Adipocyte (in vitro differentiated cells): ENCODE results near the gene SIK1.
"Not testable (repeated sequence)": the region's sequence is repeated elsewhere in the genome, so short reads cannot be mapped to it uniquely, and the experiment has no call there.

Experiments used
- DNase-seq: peaks from one replicate; pipeline ENCODE4 v3.0.0-alpha.2; 2015; ENCODE audit warnings: low read depth
- H3K27me3 ChIP-seq: replicated peaks from 2 replicates; pipeline ENCODE4 v1.7.0; 2013; ENCODE audit warnings: mild to moderate bottlenecking, low read length, moderate library complexity; ENCODE audit not compliant: control insufficient read depth, insufficient read depth
- H3K36me3 ChIP-seq: 2 replicates; pipeline ENCODE4 v1.7.0; 2013; ENCODE audit warnings: low read length, mild to moderate bottlenecking, moderate library complexity; ENCODE audit not compliant: control insufficient read depth, insufficient read depth, severe bottlenecking
- H3K4me1 ChIP-seq: 2 replicates; pipeline ENCODE4 v1.7.0; 2013; ENCODE audit warnings: mild to moderate bottlenecking, low read length, moderate library complexity; ENCODE audit not compliant: control insufficient read depth, insufficient read depth
- H3K4me3 ChIP-seq: 2 replicates; pipeline ENCODE4 v1.7.0; 2013; ENCODE audit warnings: mild to moderate bottlenecking, low read length, moderate library complexity
- H3K9ac ChIP-seq: 2 replicates; pipeline ENCODE4 v1.7.0; 2013; ENCODE audit warnings: mild to moderate bottlenecking, low read length, moderate library complexity
- H3K9me3 ChIP-seq: 2 replicates; pipeline ENCODE4 v1.7.0; 2013; ENCODE audit warnings: mild to moderate bottlenecking, low read length, moderate library complexity; ENCODE audit not compliant: control insufficient read depth

SIK1 gene

GRCh38 chr21:43426404-43427241, at the start of gene SIK1:
TSS of gene SIK1 (minus strand) at chr21:43427131. CDS start at chr21:43426178, 953 bp downstream.
- DNase-seq, H3K9me3 ChIP-seq, H3K4me3 ChIP-seq, H3K36me3 ChIP-seq, H3K27me3 ChIP-seq, H3K9ac ChIP-seq, H3K4me1 ChIP-seq: not testable (repeated sequence)

DNA sequence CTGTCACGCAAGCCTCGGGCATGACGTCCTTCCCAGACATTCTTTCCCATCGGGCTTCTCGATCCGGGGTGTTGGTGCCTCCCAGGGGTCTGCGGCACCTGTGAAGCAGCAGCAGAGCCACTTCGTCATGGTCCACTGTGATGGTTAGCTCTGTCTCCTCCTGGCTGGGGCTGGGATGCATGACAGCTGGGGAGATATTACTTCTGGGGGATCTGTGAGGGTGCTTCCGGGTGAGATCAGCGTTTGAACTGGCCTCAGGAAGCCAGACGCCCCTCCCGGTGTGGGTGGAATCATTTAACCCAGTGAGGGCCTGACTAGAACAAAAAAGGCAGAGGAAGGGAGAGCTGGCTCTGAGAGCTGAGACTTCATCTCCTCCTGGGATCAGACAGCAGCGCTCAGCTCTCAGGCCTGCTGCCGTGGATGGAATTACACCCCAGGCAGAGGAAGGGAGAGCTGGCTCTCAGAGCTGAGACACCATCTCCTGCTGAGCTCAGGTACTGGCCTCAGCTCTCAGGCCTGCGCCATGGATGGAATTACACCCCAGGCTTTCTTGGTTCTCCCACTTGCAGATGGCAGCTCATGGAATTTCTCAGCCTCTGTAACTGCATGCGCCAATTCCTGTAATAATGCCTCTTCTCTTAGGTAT, 44.8 kb upstream of the SIK1 start:
- not testable (repeated sequence) for H3K27me3 ChIP-seq, DNase-seq, H3K9ac ChIP-seq, H3K36me3 ChIP-seq, H3K4me3 ChIP-seq, H3K4me1 ChIP-seq, H3K9me3 ChIP-seq

GRCh38 chr21:43469719-43470458, 43.0 kb upstream of the SIK1 start:
- H3K9ac ChIP-seq, H3K36me3 ChIP-seq, H3K4me3 ChIP-seq, H3K9me3 ChIP-seq, DNase-seq, H3K4me1 ChIP-seq, H3K27me3 ChIP-seq: not testable (repeated sequence)

GRCh38 chr21:43467785-43468184, 40.9 kb upstream of the SIK1 start:
- Histone ChIP-seq H3K9ac (no peak overlapping the region), H3K9me3 (no peaks in the 10 kb centered on the region), H3K4me1 (no peaks in the 10 kb centered on the region), H3K4me3 (no peak overlapping the region), H3K27me3 (no peaks in the 10 kb centered on the region), H3K36me3 (no peaks in the 10 kb centered on the region)
- DNase-seq = no peak

- H3K4me3 ChIP-seq, H3K27me3 ChIP-seq, DNase-seq, H3K4me1 ChIP-seq, H3K9ac ChIP-seq, H3K36me3 ChIP-seq, H3K9me3 ChIP-seq: not testable (repeated sequence)
Measured at GRCh38 chr21:43465159-43465558, 38.2 kb upstream of the SIK1 start.

DNA sequence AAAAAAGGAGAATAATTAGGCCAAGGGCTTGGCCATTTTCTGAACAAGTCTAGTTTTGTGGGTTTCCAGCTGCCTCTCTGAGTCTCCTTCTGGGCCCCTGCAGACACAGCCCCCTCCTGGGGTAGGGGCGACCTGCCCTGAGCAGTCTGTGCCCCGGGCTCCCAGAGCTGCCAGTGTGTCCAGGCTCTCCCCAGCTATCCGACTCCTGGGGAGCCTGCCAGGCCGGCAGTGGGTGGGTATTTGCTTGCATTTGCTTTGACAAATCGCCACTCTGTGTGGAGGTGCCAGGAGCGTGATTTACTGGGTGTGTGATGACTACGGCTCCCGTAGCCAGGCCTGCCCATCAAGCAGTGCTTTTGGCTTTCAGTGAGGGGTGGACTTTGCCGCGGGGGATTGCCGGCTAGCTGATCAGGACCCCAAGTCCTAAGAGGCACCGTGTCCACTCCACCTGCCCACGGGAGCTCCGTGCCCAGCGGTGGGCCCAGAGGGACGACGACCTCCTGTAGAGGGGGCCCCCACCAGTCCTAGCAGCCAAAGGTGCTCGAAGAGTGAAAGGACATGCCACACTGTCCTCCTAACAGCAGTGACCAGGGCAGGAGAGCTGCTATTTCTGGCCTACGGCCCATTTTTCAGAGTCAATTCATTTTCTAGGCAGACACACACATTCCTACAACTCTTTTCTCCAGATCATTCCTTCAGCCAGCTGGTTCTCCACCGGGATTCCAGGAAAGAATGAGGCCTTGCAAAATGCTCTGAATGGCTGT, 36.7 kb upstream of the SIK1 start:
- not testable (repeated sequence) for H3K36me3 ChIP-seq, DNase-seq, H3K27me3 ChIP-seq, H3K4me1 ChIP-seq, H3K9ac ChIP-seq, H3K9me3 ChIP-seq, H3K4me3 ChIP-seq

GRCh38 chr21:43462932-43463331, 36.0 kb upstream of the SIK1 start:
- not testable (repeated sequence) for H3K9ac ChIP-seq, H3K36me3 ChIP-seq, H3K4me1 ChIP-seq, H3K27me3 ChIP-seq, H3K4me3 ChIP-seq, H3K9me3 ChIP-seq, DNase-seq

DNA sequence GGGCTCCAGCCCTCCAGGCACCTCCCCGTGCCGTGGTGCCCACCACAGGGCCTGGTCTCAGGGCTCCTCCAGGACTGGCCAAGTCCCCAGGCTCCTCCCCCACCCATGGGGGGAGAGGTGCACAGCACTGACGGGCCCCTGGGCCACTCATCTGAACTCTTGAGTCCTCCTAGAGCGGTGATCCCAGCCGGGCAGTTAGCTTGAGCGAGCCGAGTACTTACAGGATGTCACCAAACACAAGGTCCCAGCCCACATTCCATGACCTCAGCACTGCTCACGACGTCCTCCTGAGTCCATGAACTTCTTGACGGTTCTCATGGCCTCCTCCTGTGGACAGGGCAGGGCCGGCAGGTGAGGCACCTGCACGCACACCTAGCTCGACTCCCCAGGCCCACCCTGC, 33.5 kb upstream of the SIK1 start:
- not testable (repeated sequence) for H3K36me3 ChIP-seq, H3K27me3 ChIP-seq, H3K4me3 ChIP-seq, H3K4me1 ChIP-seq, H3K9me3 ChIP-seq, DNase-seq, H3K9ac ChIP-seq

DNA sequence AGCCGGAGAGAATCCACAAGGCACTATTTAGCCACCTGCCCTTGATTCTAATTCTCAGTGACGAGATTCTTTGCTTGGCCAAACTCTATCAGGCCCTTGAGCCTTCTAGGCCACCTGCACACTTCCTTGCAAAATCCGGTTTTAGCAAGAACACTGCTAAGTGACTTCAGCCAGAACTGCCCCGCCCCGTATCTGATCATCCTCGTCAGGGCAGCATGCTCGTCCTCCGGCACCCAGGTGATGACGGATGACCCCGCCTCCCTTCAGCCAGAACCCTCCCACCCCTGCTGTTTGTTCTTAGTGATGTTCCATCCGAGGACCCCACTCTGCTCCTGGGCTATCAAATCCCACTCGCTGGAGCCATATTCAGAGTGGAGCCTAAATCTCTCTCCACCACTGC, 32.1 kb upstream of the SIK1 start:
- not testable (repeated sequence) for H3K27me3 ChIP-seq, H3K36me3 ChIP-seq, H3K9ac ChIP-seq, DNase-seq, H3K9me3 ChIP-seq, H3K4me1 ChIP-seq, H3K4me3 ChIP-seq

- not testable (repeated sequence) for H3K4me1 ChIP-seq, DNase-seq, H3K9ac ChIP-seq, H3K27me3 ChIP-seq, H3K4me3 ChIP-seq, H3K9me3 ChIP-seq, H3K36me3 ChIP-seq
Measured at GRCh38 chr21:43456616-43457314, 29.8 kb upstream of the SIK1 start.
